HepG2 (cell line): ENCODE measurements around the gene DRAP1. TPM values are rescaled to one million over a fixed set of nuclear protein-coding genes. Genes with fewer than 3 reads are reported as not detected.

Experiments used
- GATAD2A ChIP-seq: IDR thresholded peaks from 2 replicates; pipeline ENCODE4 v1.6.1; 2016
- JARID2 ChIP-seq: sonication (generic); formaldehyde crosslinking; IDR thresholded peaks from 2 replicates; pipeline ENCODE4 v1.8.1; 2023; ENCODE audit warnings: missing genetic modification reagents, inconsistent platforms; ENCODE audit not compliant: insufficient replicate concordance
- JUN ChIP-seq: sonication (generic); formaldehyde crosslinking; IDR thresholded peaks from 2 replicates; pipeline ENCODE4 v1.4.0; 2020; ENCODE audit warnings: mild to moderate bottlenecking, missing genetic modification reagents
- KDM1A ChIP-seq: IDR thresholded peaks from 2 replicates; pipeline ENCODE4 v1.6.1; 2016; ENCODE audit warnings: missing compliant biosample characterization
- MAFK ChIP-seq, 2 experiments: IDR thresholded peaks in 1 of 2; conservative IDR thresholded peaks in 1 of 2; 2 replicates each; pipeline ENCODE4 v1.6.1; 2011; ENCODE audit warnings: improper control_type of control experiment in 2 of 2, low read length in 2 of 2
- MYC ChIP-seq: sonication (generic); formaldehyde crosslinking; IDR thresholded peaks from 2 replicates; pipeline ENCODE4 v1.9.0; 2021; ENCODE audit warnings: missing genetic modification reagents, borderline replicate concordance
- ZNF274 ChIP-seq: sonication (generic); formaldehyde crosslinking; IDR thresholded peaks from 2 replicates; pipeline ENCODE4 v1.5.1; 2020; ENCODE audit warnings: mild to moderate bottlenecking, missing genetic modification reagents
- polyA plus RNA-seq, 8 experiments: library from polyadenylated mRNA; depleted of rRNA in 3 of 8; stranded (reverse) in 7 of 8; unstranded in 1 of 8; fragments of >200 nt; fragmentation: Illumina TruSeq in 4 of 8; extraction: Trizol in 4 of 8; gene quantifications; 2 replicates each; pipeline versions ENCODE4 v1.2.1 to v1.2.3, GENCODE V29; 2011 to 2016; ENCODE audit warnings: low read depth in 4 of 8, missing spikeins in 1 of 8, mixed read lengths in 1 of 8; ENCODE audit not compliant: insufficient read depth in 1 of 8
- total RNA-seq, 5 experiments: library from RNA; depleted of rRNA; stranded (reverse); fragments of >200 nt; fragmentation: Illumina TruSeq; extraction: Trizol; gene quantifications; 2 replicates each; pipeline ENCODE4 v1.2.3, GENCODE V29; 2016; ENCODE audit warnings: low read depth in 1 of 5
- TF ChIP-seq, protein P1 (sequence below): sonication (generic); formaldehyde crosslinking; IDR thresholded peaks from 2 replicates; pipeline ENCODE4 v1.8.0; 2022; ENCODE audit warnings: low read depth, missing genetic modification reagents
- TF ChIP-seq, protein P2 (sequence below), 2 experiments: sonication (generic) in 1 of 2; formaldehyde crosslinking in 1 of 2; IDR thresholded peaks; 2 replicates each; pipeline versions ENCODE4 v1.4.0 to v1.6.1; 2016 to 2020; ENCODE audit warnings: borderline replicate concordance in 1 of 2, low read depth in 1 of 2, mild to moderate bottlenecking in 1 of 2, missing genetic modification reagents in 1 of 2
- TF ChIP-seq, protein P3 (sequence below): sonication (generic); formaldehyde crosslinking; IDR thresholded peaks from 2 replicates; pipeline ENCODE4 v1.4.0; 2020; ENCODE audit warnings: missing genetic modification reagents
- TF ChIP-seq, protein P4 (sequence below): sonication (generic); formaldehyde crosslinking; IDR thresholded peaks from one replicate; pipeline ENCODE4 v1.5.1; 2020; ENCODE audit warnings: mild to moderate bottlenecking, missing genetic modification reagents; ENCODE audit errors: not compliant biosample characterization

The DRAP1 gene
- total and polyA plus RNA-seq, 2 of the 13 experiments (the other 11 are each of a cell fraction or from before 2014, with no cell fraction given) = 46.8 to 52.3 TPM

DNA sequence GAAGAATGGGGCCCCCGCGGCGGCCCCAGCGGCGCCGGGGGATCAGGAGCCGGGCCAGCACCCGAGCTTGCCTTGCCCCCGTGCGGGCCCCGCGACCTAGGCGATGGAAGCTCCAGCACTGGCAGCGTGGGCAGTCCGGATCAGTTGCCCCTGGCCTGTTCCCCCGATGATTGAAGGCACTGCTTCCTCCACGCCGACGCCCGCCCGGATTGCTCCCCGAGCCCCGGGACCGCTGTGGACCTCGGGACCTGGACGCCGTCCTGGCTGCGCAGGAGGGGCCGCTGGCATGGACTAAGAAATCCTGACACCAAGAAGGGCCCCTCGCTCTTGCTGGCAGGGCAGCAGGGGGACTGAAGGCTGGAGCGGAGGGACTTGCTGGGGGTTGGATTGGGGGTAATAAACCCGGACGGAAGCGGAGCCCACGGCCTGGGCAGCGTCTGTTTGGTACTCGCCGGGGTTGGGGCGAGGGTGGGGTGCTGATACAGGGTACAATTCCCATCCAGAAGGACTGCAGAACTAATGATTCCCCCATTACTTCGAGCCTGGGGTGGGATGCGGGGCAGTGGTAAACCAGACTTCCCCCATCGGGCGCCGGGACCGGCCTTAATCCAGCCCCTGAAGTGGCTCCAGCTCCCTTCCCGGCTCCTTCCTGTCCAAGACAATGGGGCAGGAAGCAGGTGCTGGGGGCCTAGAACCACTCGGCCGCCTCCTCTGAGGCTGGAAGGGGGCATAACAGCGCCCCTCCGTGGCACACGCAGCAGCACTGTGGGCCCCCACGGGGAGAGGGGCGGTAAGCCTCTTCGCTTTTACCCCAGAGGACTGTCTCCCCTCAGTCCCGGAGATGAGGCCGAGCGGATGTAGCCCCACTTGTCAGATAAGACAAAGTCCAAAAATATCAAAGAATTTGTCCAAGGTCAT is 27.7 kb upstream of the DRAP1 start (continued):
- TF ChIP-seq, protein P1, sequence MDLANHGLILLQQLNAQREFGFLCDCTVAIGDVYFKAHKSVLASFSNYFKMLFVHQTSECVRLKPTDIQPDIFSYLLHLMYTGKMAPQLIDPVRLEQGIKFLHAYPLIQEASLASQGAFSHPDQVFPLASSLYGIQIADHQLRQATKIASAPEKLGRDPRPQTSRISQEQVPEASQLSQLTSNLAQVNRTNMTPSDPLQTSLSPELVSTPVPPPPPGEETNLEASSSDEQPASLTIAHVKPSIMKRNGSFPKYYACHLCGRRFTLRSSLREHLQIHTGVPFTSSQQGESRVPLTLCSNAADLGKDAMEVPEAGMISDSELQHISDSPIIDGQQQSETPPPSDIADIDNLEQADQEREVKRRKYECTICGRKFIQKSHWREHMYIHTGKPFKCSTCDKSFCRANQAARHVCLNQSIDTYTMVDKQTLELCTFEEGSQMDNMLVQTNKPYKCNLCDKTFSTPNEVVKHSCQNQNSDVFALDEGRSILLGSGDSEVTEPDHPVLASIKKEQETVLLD (CRISPR knock-in tag) = no peak
- TF ChIP-seq ZNF274 (CRISPR knock-in tag) (no peak; the same call in 1 of the 2 replicates), KDM1A (no peak), JUN (CRISPR knock-in tag) (no peak), MYC (peak; percentile 66; the same call in 1 of the 2 replicates), GATAD2A (CRISPR knock-in tag) (peak; percentile 75), JARID2 (no peak), MAFK (conservative IDR thresholded peaks at IDR 0.05 in 1 of 2, IDR thresholded peaks at IDR 0.05 in 1 of 2; ENCODE audit: low read length in 2 of 2) (no peak)
- TF ChIP-seq, protein P2, sequence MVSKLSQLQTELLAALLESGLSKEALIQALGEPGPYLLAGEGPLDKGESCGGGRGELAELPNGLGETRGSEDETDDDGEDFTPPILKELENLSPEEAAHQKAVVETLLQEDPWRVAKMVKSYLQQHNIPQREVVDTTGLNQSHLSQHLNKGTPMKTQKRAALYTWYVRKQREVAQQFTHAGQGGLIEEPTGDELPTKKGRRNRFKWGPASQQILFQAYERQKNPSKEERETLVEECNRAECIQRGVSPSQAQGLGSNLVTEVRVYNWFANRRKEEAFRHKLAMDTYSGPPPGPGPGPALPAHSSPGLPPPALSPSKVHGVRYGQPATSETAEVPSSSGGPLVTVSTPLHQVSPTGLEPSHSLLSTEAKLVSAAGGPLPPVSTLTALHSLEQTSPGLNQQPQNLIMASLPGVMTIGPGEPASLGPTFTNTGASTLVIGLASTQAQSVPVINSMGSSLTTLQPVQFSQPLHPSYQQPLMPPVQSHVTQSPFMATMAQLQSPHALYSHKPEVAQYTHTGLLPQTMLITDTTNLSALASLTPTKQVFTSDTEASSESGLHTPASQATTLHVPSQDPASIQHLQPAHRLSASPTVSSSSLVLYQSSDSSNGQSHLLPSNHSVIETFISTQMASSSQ (IDR thresholded peaks at IDR 0.05; ENCODE audit: low read depth) = no peak
- TF ChIP-seq, protein P2 (CRISPR knock-in tag; IDR thresholded peaks at IDR 0.05; ENCODE audit: borderline replicate concordance) = no peak
- TF ChIP-seq, protein P3, sequence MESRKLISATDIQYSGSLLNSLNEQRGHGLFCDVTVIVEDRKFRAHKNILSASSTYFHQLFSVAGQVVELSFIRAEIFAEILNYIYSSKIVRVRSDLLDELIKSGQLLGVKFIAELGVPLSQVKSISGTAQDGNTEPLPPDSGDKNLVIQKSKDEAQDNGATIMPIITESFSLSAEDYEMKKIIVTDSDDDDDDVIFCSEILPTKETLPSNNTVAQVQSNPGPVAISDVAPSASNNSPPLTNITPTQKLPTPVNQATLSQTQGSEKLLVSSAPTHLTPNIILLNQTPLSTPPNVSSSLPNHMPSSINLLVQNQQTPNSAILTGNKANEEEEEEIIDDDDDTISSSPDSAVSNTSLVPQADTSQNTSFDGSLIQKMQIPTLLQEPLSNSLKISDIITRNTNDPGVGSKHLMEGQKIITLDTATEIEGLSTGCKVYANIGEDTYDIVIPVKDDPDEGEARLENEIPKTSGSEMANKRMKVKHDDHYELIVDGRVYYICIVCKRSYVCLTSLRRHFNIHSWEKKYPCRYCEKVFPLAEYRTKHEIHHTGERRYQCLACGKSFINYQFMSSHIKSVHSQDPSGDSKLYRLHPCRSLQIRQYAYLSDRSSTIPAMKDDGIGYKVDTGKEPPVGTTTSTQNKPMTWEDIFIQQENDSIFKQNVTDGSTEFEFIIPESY (CRISPR knock-in tag) = no peak; the same call in 1 of the 2 replicates
- TF ChIP-seq, protein P4, sequence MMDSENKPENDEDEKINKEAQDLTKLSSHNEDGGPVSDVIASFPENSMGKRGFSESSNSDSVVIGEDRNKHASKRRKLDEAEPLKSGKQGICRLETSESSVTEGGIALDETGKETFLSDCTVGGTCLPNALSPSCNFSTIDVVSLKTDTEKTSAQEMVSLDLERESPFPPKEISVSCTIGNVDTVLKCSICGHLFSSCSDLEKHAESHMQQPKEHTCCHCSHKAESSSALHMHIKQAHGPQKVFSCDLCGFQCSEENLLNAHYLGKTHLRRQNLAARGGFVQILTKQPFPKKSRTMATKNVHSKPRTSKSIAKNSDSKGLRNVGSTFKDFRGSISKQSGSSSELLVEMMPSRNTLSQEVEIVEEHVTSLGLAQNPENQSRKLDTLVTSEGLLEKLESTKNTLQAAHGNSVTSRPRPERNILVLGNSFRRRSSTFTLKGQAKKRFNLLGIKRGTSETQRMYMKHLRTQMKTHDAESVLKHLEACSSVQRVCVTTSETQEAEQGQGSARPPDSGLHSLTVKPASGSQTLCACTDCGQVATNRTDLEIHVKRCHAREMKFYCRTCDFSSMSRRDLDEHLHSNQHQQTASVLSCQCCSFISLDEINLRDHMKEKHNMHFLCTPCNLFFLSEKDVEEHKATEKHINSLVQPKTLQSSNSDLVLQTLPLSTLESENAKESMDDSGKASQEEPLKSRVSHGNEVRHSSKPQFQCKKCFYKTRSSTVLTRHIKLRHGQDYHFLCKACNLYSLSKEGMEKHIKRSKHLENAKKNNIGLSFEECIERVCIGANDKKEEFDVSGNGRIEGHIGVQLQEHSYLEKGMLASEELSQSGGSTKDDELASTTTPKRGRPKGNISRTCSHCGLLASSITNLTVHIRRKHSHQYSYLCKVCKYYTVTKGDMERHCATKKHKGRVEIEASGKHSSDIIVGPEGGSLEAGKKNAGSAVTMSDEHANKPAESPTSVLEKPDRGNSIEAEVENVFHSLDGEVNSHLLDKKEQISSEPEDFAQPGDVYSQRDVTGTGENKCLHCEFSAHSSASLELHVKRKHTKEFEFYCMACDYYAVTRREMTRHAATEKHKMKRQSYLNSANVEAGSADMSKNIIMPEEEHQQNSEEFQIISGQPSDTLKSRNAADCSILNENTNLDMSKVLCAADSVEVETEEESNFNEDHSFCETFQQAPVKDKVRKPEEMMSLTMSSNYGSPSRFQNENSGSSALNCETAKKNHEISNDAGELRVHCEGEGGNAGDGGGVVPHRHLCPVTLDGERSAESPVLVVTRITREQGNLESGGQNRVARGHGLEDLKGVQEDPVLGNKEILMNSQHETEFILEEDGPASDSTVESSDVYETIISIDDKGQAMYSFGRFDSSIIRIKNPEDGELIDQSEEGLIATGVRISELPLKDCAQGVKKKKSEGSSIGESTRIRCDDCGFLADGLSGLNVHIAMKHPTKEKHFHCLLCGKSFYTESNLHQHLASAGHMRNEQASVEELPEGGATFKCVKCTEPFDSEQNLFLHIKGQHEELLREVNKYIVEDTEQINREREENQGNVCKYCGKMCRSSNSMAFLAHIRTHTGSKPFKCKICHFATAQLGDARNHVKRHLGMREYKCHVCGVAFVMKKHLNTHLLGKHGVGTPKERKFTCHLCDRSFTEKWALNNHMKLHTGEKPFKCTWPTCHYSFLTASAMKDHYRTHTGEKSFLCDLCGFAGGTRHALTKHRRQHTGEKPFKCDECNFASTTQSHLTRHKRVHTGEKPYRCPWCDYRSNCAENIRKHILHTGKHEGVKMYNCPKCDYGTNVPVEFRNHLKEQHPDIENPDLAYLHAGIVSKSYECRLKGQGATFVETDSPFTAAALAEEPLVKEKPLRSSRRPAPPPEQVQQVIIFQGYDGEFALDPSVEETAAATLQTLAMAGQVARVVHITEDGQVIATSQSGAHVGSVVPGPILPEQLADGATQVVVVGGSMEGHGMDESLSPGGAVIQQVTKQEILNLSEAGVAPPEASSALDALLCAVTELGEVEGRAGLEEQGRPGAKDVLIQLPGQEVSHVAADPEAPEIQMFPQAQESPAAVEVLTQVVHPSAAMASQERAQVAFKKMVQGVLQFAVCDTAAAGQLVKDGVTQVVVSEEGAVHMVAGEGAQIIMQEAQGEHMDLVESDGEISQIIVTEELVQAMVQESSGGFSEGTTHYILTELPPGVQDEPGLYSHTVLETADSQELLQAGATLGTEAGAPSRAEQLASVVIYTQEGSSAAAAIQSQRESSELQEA (CRISPR knock-in tag) = no peak
